Embryonic facial prominence (tissue), 1 donor: ENCODE measurements around the gene CHST5.
"Not testable (repeated sequence)": the region's sequence is repeated elsewhere in the genome, so short reads cannot be mapped to it uniquely, and the experiment has no call there.

Source experiments
- DNase-seq: peaks from one replicate; pipeline ENCODE4 v3.0.0-alpha.2; 2016; ENCODE audit errors: extremely low spot score

Gene CHST5

DNA sequence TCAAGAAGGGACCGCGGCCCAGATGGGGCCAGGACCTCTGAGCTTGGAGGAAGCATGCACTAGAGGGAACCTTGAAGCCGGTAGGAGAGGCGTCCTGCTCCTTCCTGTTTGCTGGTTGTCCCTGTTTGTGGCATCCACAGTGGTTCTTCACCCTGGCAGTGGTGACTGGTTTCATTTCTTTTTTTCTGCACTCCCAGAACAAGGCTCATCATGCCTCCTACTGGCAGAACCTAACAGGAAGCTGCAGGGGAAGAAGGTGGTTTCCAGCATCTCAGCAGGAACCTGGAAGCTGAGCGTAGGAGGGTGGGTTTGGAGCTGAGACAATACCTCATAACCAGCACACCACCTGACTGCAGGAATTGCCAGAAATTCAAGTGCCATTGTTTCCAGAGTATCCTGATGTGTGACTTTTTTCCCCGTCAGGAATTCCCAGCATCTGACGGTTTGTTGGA lies 14.3 kb upstream of the CHST5 start:
- no peak for DNase-seq

DNA sequence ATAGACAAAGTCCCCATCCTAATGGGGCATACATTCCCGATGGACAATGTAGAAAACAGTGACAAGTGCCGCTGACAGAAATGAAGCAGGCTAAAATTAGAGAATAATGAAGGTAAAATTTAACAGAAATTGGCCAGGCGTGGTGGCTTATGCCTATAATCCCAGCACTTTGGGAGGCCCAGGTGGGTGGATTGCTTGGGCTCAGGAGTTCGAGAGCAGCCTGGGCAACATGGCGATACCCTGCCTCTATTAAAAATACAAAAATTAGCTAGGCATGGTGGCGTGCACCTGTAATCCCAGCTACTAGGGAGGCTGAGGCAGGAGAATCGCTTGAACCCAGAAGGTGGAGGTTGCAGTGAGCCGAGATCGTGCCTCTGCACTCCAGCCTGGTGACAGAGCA lies 12.5 kb upstream of the CHST5 start:
- DNase-seq = not testable (repeated sequence)

DNA sequence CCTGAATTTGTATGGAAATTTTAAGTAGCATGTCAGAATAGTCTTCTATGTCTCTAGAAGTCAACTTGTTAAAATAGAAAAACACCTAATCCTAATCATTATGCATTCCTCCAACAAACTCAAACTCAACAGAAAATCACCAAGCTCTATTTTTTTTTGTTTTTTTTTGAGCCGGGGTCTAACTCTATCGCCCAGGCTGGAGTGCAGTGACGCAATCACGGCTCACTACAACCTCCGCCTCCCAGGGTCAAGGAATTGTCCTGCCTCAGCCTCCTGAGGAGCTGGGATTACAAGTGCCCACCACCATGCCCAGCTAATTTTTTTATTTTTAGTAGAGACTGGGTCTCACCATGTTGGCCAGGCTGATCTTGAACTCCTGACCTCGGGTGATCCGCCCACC lies 10.4 kb upstream of the CHST5 start:
- DNase-seq = no peak

DNA sequence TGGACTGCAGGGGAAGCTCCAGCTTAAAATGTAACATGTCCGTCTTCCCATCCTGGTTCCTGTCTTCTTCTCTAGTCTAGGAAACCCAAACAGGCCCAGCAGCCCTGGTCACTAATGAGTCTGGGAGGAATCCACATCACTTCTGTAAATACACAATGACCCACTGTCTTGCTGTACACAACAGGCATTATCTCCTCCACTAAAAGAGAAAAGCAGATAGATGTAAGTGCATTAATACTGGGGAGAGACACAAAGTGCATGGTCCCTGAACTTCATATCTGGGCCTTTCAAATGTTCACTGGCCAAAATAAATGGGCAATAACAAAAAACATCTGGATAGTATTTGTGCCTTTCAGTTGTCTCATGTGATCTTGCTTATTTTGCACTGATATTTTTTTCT lies 10.0 kb upstream of the CHST5 start:
- not testable (repeated sequence) for DNase-seq

DNA sequence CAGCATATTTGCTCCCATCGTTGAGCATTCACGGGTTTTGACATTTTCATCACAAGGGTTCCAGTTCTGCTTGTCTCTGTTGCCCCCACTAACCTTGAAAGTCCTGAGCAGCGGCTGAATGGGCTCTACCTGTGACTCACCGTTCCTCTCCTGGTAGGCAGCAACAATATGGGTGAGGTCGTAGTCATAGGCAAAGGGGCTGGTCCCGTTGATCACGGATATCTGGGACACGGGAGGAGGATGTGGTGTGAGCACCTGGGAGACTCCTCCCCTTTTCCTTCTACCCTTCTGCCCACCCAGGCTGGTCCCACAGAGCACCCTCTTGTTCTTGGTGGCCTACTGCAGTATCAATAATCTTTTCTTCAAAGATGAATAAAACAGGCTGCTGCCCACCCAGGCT lies 6.6 kb upstream of the CHST5 start:
- DNase-seq = not testable (repeated sequence)

DNA sequence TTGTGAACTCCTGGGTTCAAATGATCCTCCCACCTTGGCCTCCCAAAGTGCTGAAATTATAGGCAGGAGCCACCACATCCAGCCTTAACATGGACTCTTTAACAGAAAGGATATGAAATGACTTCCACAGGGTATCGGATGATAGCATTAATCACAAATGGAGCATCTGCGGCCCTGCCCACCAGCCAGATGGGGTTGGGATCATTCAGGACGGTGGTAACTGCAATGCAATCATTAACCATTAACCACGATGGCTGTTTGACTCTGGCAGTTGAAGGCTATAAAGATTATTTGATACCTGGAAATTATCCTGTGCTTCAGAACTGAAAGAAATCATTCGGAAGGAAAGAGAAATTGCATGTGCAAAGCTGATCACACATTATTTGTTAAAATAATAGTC lies 5.3 kb upstream of the CHST5 start:
- DNase-seq = no peak

DNA sequence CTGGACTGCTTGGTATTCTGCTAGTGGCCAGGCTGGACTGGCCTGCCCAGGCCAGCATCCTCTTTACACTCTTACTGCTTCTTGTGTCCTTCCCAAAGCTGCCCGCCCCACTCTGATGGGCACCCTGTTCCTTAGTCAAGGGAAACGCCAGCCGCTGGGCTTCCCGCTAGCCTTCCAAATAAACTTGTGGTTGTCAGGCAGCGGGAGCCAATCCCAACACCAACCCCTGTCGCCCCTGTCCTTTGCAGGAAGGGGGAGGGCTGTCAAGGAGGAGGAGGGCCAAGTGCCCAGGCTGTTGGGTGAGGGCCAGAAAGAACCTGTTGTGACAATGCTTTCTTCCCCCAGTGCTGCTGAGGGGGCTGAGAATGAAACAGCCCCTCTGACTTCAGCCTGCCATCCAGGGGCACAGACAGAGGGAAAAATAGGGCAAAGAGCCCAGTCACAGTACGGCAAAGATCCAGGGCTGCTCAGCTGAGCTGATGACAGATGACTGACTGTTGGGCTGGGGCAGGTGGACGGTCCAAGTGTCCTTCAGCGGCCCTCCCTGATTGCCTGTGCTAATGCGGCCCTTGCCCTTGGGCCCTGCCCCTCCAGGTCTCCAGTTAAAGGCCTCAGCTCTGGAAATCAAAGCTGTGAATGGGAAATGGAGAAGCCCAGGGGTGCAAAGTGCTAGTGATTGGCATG lies 3.1 kb upstream of the CHST5 start:
- not testable (repeated sequence) for DNase-seq

DNA sequence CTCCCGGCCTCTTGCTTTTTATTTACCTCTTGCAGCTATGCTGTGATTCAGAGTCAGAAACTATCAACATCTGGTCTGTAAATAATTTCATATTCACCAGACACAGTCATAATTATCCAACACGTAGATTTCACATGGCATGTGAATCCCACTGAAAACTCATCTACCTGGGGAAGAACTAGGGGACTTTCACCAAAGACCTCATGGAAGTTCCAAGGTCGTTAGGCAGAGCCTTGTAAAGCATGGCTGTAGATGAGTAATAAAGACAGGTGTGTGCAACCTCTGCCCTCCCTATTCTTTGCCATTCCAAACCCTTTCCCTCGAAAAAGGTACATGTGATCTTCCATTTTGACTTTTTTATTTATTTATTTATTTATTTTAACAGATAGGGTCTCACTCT lies 1.9 kb upstream of the CHST5 start:
- no peak for DNase-seq

DNA sequence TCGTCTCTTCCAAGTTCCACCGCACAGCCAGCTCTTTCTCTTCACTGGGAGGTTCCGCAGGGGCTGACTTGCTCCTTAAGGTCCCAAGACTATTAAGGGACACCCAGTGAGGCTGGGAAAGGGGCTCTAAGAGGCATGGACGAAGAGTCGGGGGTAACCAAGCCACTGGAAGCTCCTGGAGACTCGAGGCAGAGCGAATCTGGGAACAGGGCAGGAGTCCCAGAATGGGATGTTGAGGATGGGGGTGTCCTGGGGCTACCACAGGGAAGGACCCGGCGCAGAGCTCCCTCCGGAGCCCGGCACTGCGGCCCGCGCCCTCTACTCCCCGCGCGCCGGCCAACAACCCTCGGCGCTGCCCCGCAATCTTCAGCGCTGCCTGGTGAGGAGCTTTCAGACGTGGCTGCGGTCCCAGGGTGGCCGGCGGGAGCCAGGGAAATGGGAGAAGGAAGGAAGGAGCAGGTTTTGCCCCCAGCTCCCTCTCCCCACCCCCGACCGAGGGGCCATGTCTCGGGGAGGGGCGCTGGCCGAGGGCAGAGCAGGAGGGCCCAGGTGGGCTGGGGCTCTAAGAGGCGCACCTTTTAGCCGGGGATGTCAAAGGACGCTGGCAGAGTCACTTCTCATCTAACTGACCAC lies 581 bp downstream of the CHST5 start:
- no peak for DNase-seq

DNA sequence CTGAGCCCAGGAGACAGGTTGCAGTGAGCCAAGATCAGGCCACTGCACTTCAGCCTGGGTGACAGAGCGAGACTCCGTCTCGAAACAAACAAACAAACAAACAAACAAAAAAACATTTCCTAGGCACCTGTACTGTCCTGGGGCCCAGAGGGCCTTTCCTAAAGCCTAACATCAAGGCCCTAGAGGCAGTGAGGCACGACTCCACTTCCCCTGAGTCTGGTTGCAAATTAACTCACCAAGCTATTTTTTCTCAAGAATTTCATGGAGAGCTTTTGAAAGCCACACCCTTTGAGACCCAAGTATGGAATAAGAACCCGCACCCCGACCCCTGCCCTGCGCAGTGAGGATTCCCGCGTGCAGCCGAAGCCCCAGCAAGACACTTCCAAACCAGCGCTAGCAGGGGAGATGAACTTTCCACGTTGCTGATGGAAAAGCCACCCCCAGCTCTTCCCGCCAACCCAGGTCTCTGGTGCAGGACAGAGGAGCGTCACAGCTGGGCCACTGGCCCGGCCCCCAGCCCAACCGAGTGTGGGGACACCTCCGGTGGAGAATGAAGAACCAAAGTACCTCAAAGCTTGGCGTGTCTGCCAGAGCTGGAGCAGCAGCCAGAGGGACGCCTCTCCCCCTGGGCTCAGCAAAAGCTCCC lies 1.2 kb downstream of the CHST5 start:
- no peak for DNase-seq

DNA sequence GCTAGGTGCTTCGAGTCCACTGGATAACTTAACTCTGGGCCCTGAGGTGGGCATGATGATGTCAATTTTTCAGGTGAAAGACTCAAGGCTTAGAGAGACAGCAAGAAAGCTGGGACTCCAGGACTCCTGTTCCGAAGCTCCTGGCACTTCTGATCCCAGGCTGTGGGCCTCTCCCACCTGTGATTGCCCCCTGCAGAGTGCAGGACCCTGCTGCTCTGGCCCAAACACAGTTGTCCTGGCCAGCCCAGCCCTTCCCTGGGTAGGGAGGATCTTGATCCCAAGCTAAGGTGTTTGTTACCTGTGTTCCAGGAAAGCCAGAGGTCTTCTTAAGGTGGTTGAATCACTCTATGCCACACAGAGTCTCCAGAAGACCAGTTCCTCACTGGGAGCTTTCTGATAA lies 3.1 kb downstream of the CHST5 start:
- DNase-seq = no peak

DNA sequence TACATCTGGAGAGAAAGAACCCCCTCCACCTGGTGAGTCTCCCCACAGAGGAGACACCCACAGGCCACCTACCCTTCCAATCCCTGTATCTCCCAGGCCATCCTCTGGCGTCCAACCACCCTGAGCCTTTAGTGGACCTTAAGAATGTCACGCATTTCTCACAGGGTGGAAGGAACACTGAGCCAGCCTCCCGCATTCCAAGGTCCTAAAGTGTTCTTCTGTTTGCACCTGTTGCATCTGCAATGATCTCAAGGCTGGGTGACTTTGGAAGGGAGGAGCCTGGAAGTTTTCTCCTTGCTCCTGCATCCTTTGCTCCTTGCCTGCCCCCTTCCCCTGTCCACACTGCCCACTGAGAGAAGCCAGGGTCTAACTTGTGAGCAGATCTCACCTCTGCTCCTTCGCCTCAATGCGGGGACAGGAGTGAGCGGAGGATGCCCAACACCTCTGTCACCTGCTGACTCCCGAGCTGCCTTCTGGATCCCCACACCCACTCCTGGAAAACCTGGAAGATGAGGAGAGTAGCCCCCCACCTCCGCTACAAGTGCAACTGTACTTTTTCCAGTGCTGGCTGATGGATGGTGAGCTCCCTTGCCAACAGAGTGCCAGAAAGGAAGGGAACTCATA lies 3.7 kb downstream of the CHST5 start:
- no peak for DNase-seq

DNA sequence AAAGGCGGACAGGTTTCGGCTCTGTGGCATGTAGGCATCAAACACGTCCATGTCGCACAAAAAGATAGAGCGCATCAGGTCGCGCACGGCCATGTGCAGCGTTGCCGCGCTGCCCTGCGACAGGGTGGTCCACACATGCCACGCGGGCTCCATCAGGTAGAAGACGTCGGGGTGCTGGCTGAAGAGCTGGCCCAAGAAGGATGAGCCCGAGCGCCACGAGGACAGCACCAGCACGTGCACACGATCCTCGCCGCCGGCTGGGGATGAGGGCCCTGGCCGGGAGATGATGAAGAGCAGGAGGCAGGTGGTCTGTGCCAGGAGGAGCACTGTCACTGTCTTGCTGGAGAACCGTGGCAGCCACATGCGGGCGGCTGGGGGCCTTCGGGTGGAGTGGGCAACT lies 5.9 kb downstream of the CHST5 start:
- no peak for DNase-seq

DNA sequence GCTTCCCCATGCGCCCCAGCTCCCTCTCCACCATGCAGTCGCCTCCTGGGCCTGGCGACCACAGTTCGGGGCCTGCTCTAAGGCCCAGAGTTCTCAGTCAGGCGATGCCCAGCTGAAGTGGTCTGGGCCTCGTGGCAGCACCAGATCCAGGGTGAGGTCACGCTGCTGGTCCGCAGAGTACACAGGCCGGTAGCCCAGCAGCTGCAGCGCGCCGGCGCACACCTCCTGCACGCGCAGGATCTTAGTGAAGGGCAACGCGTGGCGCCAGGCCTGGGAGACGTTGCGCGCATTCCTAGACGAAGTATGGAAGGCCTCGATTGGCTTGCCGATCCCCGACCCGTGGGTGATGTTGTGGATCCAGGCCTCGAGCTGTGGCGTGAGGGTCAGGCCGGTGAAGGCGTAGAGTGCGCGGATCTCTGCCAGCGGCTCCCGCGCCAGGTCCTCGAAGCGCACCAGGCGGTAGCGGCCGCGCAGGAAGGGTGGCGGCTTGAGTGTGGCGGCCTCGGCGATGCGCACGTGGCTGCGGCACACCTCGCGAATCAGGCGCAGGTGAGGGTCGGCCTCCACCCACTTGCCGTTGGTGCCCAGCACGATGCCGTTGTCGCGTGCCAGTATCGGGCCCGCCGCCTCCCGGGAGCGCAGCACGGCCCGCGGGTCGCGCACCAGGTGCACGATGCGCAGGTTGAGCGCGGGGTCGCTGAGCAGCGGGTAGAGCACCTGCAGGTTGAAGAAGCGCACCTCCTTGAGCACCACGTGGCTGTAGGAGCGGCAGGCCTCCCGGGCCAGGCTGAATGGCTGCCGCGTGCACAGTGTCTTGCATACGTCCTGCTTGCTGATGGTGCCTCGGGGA lies 6.6 kb downstream of the CHST5 start:
- DNase-seq = no peak

DNA sequence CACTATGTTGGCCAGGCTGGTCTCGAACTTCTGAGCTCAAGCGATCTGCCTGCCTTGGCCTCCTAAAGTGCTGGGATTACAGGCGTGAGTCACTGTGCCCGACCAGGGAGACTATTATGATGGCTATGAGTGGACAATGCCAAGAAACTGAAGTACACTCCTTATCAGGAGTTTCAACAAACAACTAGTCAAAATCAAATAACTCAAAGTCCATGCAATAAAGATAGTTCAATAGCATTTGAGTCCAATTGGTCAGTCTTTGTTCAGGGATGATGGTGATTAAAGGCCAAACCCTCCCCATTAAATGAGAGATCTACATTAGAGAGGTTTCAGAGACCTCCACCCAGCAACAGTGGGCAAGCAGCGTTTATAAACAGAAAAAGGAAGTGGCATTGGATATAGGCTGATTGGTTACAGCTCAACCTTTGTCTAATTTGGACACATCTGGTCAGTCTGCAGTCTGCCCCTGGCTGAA lies 8.0 kb downstream of the CHST5 start:
- no peak for DNase-seq

DNA sequence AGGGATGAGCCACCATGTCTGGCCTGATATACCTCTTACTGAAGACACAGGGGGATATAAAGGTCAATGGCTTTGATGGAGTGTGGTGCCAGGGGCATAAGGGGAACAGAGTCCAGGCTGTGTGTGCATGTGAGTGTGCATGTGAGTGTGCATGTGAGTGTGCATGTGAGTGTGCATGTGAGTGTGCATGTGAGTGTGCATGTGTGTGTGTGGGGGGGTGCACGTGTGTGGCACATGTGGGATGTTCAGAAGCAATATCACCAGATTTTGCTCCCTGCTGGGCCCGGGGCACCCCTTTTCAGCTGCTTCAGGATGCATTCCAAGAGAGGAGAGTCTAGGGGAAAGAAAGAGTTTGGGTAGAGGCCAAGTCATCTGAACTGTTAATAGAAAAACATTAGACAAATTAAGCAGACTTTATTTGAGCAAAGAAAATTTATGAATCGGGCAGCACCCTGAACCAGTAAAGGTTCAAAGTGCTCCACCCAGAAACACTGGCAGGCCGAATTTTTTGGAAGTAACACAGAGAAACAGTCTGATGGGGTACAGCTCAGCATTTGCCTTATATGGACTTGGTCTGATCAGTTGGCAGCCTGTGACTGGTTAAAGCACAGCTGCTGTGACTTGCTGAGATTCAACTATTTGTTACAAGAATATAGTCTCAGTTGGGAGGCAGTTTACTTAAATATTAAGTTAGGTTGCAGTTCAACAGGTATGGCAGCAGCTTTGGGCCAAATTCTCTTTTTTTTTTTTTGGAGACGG lies 9.7 kb downstream of the CHST5 start:
- no peak for DNase-seq

DNA sequence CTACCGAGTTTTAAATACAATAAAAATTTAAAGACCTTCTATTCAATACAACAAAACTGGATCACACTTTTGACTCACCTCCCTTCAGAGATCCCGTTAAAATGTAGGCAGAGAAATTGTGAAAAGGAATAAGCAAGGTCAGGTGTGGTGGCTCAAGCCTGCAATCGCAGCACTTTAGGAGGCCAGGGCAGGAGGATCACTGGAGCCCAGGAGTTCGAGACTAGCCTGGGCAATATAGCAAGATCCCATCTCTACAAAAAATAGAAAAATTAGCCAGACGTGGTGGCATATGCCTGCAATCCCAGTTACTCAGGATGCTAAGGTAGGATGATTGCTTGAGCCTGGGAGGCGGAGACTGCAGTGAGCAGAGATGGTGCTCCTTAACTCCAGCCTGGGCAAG lies 16.7 kb downstream of the CHST5 start:
- no peak for DNase-seq

DNA sequence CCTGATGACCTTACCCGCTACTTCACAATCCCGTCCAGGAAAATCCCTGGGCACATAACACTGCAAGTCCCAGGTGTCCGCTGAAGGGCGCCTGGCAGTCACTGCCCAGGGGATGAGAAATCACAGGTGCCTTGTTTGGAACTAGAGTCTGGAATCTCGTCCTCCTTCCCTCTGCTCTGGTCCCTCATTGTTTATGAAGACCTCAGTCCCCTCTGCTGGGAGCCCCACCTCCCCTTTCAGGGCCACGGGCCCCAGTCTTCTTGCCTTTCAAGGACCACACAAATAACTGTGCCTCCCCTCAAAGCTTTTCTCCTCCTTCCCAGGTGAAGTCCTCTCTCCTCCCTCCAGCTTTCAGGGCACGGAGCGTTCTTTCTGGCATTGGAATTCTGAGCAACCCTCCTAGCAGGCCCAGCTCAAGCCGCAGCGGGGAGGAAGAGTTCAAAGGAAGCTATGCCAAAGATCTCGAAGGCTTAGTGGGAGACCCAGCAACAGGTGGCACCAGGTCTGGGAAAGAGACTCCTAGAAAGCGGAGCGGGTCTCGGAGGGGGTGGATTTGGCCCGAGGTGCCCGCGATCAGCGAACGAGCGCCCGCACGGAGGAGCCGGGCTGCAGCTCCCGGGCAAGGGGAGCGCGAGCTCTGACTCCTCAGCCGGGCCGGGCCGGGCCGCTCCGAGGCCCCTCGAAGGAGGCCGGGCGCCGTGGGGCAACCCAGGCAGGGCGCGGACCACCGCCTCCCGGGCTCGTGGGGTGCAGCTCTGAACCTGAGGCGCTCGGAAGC lies 19.5 kb downstream of the CHST5 start:
- DNase-seq = not testable (repeated sequence)

DNA sequence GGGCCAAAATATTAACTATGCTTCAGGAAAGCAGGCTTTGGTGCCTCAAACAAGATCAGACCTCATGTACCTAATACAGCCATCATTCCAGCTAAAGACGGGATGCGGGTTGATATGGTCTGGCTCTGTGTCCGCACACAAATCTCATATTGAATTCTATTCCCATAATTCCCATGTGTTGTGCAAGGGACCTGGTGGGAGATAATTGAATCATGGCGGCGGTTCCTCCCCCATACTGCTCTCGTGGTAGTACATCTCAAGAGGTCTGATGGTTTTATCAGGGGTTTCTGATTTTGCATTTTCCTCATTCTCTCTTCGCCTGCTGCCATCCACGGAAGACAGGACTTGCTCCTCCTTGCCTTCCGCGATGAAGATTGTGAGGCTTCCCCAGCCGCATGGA lies 21.6 kb downstream of the CHST5 start:
- DNase-seq = no peak

DNA sequence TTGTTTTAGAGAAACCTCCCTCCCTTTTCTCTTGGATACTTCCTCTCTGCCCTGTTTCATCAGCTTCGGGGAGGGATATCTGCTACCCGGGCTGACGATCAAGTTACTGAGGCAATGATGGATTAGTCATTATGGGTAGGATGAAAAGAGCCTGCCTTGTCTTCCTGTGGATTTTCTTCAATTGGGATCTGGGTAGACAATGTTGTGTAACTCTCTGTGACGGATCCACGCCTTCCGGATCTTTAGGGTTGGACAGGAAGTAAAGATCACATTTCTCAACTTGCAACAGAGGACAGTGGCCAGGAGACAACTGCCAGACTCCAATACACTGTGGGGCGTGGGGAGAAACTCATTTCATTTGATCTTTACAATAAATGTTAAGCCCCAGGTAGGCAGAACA lies 29.3 kb downstream of the CHST5 start:
- DNase-seq = no peak
